Heart left ventricle (tissue), 16 donors: ENCODE measurements around the gene BCL11A. TPM values are rescaled to one million over a fixed set of nuclear protein-coding genes. Genes with fewer than 3 reads are reported as not detected.

ENCODE experiments used
- ATAC-seq, 4 donors: fragments of 200-7000 bp; cut with Tn5 transposase; one replicate each; pipeline ENCODE4 v1.9.1; 2020 to 2022; ENCODE audit warnings: moderate library complexity in 4 of 4, mild to moderate bottlenecking in 3 of 4, moderate number of reproducible peaks in 1 of 4
- DNase-seq, 5 donors: peaks; one replicate each; pipeline ENCODE4 v3.0.0-alpha.2; 2020
- H3K27ac ChIP-seq, 12 donors: fragments of 200-600 bp; sonication (generic) in 4 of 12; one replicate each; pipeline versions ENCODE4 v1.5.0 to v1.8.0; 2016 to 2022; ENCODE audit warnings: mild to moderate bottlenecking in 2 of 12
- H3K27me3 ChIP-seq, 9 donors: fragments of 200-600 bp; sonication (generic) in 2 of 9; one replicate each; pipeline versions ENCODE4 v1.5.1 to v1.8.0; 2016 to 2022; ENCODE audit warnings: mild to moderate bottlenecking in 3 of 9
- H3K36me3 ChIP-seq, 9 donors: fragments of 200-600 bp; sonication (generic) in 2 of 9; one replicate each; pipeline versions ENCODE4 v1.5.0 to v1.8.0; 2018 to 2022; ENCODE audit warnings: mild to moderate bottlenecking in 2 of 9
- H3K4me1 ChIP-seq, 12 donors: fragments of 200-600 bp; sonication (generic) in 4 of 12; one replicate each; pipeline versions ENCODE4 v1.5.0 to v1.8.0; 2016 to 2022; ENCODE audit warnings: mild to moderate bottlenecking in 3 of 12
- H3K4me3 ChIP-seq, 12 donors: fragments of 200-600 bp; sonication (generic) in 4 of 12; one replicate each; pipeline versions ENCODE4 v1.5.0 to v1.8.0; 2017 to 2022; ENCODE audit warnings: mild to moderate bottlenecking in 9 of 12, moderate library complexity in 4 of 12
- H3K9me3 ChIP-seq, 12 donors: fragments of 200-600 bp; sonication (generic) in 4 of 12; one replicate each; pipeline versions ENCODE4 v1.5.0 to v1.8.0; 2016 to 2022; ENCODE audit warnings: mild to moderate bottlenecking in 1 of 12
- CTCF ChIP-seq, 12 donors: fragments of 200-600 bp; sonication (generic) in 4 of 12; IDR thresholded peaks; one replicate each; pipeline versions ENCODE4 v1.5.0 to v1.8.0; 2018 to 2022; ENCODE audit warnings: antibody characterized with exemption in 12 of 12, mild to moderate bottlenecking in 5 of 12
- POLR2A ChIP-seq, 2 donors: fragments of 450-650 bp; IDR thresholded peaks; one replicate each; pipeline ENCODE4 v1.6.1; 2017; ENCODE audit warnings: antibody characterized with exemption in 2 of 2, mild to moderate bottlenecking in 2 of 2, moderate library complexity in 2 of 2
- WGBS, 4 donors: extraction: QIAGEN DNeasy Blood & Tissue Kit in 2 of 4; methylation state at CpG; one replicate each; pipeline versions ENCODE4 v1.1.5 to v1.1.7; 2013 to 2018; 5-methylcytosine and 5-hydroxymethylcytosine counted together
- intact Hi-C, 10 donors: fragments of 100-400 bp; cut with DNase I; formaldehyde crosslinking; loops; one replicate each; pipeline versions ENCODE4 v1.11.1 to v1.14.2; 2022
- polyA plus RNA-seq, 2 donors: library from polyadenylated mRNA; stranded (reverse); fragments of 200-250 nt; gene quantifications; one replicate each; pipeline ENCODE4 v1.2.3, GENCODE V29; 2013
- total RNA-seq, 9 donors: library from RNA; depleted of rRNA in 2 of 9; stranded (reverse); fragments of >200 nt in 2 of 9; fragmentation: NEBNext Ultra II Directional in 3 of 9; extraction: Animal tissue kit (Norgen Biotek cat#: 25700) in 3 of 9; gene quantifications; one replicate each; pipeline versions ENCODE4 v1.1.0 to v1.2.4, GENCODE V29; 2016 to 2023
- donor health status: ischemic (EF 13 %, LVEDD 7.1; RV severe dilation, severe dysfunction).
- donor health status: healthy with polysubstance abuse.
- donor health status: DM: no; HTN: yes; CAD: no.
- donor health status: DM: no; HTN: no; CAD: no.
- donor health status: ischemic (EF 25% LVEDD 6.9; RV normal size, moderate dysfunction).
- donor health status: ischemic (EF 25% LVEDD 5.7; RV mildly dilated, moderate dysfunction).
- donor health status: healthy.
- donor health status: DM: yes; HTN: yes; CAD: no.
- donor health status: ischemic (EF 35%, LVEDD 5.7; RV mildly dilated, moderate dysfunction).
- donor health status: nonischemic (EF 11% LVEDD 7.7; RV severe dilation, severe dysfunction).
- donor health status: DM: yes; HTN: yes; CAD: no.
- donor health status: PGD.
- donor health status: ischemic (EF 29% LVEDD 5.4; RV normal size, mild dysfunction).
- donor health status: nonischemic (EF 23%, LVEDD 6.1; RV moderate dilation, normal function).

Gene BCL11A
- total and polyA plus RNA-seq, 11 donors = 5.6 to 31.9 (median 20.2) TPM

- WGBS, 4 donors = 50 to 56% (median 54%) methylated on average over 17 of the region's 17 CpGs
- DNase-seq = no peak
- H3K27me3 ChIP-seq = no peaks in the 10 kb centered on the region
- no peak overlapping the region for H3K27ac ChIP-seq
- peak in 2 of 4 donors; percentile 37 to 51 for ATAC-seq
- TF ChIP-seq POLR2A (IDR thresholded peaks at IDR 0.05) = no peak
- no peak for TF ChIP-seq CTCF (IDR thresholded peaks at IDR 0.05)
- peaks cover 0 to 11% (median 0%) of the 10 kb centered on the region in 12 donors for H3K4me1 ChIP-seq
- H3K4me3 ChIP-seq = no peak overlapping the region
- peaks cover 0 to 6% (median 0%) of the 10 kb centered on the region in 12 donors for H3K9me3 ChIP-seq
- H3K36me3 ChIP-seq = no peaks in the 10 kb centered on the region
- intact Hi-C loops = no loop called here
Measured at GRCh38 chr2:60410456-60411146, 142.9 kb downstream of the BCL11A start.

- ATAC-seq (no peak), DNase-seq (no peak)
- no peak overlapping the region for H3K27ac ChIP-seq
- no peaks in the 10 kb centered on the region for H3K9me3 ChIP-seq
- no peaks in the 10 kb centered on the region for H3K36me3 ChIP-seq
- no peak overlapping the region for H3K4me3 ChIP-seq
- 73 to 82% (median 77%) methylated on average over 8 of the region's 8 CpGs for WGBS, 4 donors
- H3K4me1 ChIP-seq = peaks cover 0 to 16% (median 0%) of the 10 kb centered on the region in 12 donors
- intact Hi-C loops = no loop called here
- no peaks in the 10 kb centered on the region for H3K27me3 ChIP-seq
- TF ChIP-seq CTCF (IDR thresholded peaks at IDR 0.05) (no peak), POLR2A (IDR thresholded peaks at IDR 0.05) (no peak)
Measured at GRCh38 chr2:60409531-60409871, 144.0 kb downstream of the BCL11A start.

- WGBS, 4 donors = 71 to 82% (median 80%) methylated on average over 8 of the region's 8 CpGs
- no peak for ATAC-seq
- Histone ChIP-seq H3K4me1 (peaks cover 0 to 16% (median 0%) of the 10 kb centered on the region in 12 donors), H3K9me3 (no peaks in the 10 kb centered on the region), H3K4me3 (no peak overlapping the region), H3K27ac (no peak overlapping the region), H3K27me3 (no peaks in the 10 kb centered on the region), H3K36me3 (no peaks in the 10 kb centered on the region)
- TF ChIP-seq POLR2A (IDR thresholded peaks at IDR 0.05) = no peak
- TF ChIP-seq CTCF (IDR thresholded peaks at IDR 0.05) = no peak
- no peak for DNase-seq
- intact Hi-C loops = no loop called here
Measured at GRCh38 chr2:60408811-60409530, 144.5 kb downstream of the BCL11A start.

- Histone ChIP-seq H3K36me3 (no peaks in the 10 kb centered on the region), H3K9me3 (no peaks in the 10 kb centered on the region), H3K4me1 (peaks cover 0 to 16% (median 0%) of the 10 kb centered on the region in 12 donors), H3K27ac (no peak overlapping the region), H3K4me3 (no peak overlapping the region), H3K27me3 (no peaks in the 10 kb centered on the region)
- 96 to 100% (median 99%) methylated on average over 1 of the region's 1 CpG for WGBS, 4 donors
- DNase-seq (no peak), ATAC-seq (no peak)
- no peak for TF ChIP-seq CTCF (IDR thresholded peaks at IDR 0.05)
- TF ChIP-seq POLR2A (IDR thresholded peaks at IDR 0.05) = no peak
- intact Hi-C loops = no loop called here
Measured at GRCh38 chr2:60408207-60408606, 145.2 kb downstream of the BCL11A start.
